HG03066 (cell line): ENCODE data around the gene ATP5ME.
"Not testable (repeated sequence)": the region's sequence is repeated elsewhere in the genome, so short reads cannot be mapped to it uniquely, and the experiment has no call there.

Experiments used
- ATAC-seq: cut with Tn5 transposase; IDR thresholded peaks from one replicate; pipeline ENCODE4 v1.9.1; 2021; ENCODE audit warnings: low read depth; ENCODE audit not compliant: unreplicated experiment

ATP5ME gene

DNA sequence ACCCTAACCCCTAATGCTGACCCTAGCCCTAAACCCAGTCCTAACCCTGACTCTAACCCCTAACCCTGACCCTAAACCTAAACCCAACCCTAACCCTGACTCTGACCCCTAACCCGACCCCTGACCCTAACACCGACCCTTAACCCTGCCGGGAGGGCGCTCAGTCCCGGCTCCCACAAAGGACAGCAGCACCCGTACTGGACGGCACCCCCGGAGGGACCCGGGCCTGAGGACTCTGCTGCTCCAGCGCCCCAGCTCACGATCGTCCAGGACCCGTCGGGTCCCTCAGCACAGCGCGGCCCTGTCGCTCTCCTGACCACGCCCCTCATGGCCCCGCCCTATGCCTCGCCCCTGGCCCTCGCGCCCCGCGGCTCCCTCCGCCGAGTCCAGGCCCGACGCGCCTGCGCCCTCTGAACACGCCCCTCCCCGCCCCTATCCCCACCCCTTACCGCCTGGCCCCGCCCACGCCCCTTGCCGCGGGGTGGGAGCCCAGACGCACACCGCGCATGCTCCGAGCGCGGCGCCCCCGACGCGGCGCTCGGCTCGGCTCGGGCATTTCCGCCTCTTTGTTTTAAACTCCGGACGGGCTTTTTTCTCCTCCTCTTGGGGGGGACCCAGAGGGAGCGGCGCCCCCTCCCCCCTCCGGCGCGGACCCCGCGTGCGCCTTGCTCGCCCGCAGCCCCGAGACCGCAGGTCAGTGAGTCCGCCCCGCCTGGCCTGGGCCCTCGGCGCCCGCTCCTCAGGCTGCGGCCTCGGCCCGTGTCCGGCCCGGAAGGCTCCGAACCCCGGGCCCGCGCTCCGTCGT, 31.4 kb upstream of the ATP5ME start, which contains the start of gene PCGF3:
Gene PCGF3, plus strand, starts transcription at position 555 of the 805 bp plus-strand sequence. CDS start 27,849 bp downstream, outside the sequence.
- ATAC-seq, result peak; percentile 91

DNA sequence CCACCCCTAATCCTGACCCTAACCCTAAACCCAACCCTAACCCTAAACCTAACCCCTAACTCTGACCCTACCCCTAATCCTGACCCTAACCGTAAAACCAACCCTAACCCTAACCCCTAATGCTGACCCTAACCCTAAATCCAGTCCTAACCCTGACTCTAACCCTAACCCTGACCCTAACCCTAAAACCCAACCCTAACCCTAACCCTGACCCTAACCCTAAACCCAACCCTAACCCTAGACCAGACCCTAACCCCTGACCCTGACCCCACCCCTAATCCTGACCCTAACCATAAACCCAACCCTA, 30.8 kb upstream of the ATP5ME start:
- ATAC-seq, result no peak

DNA sequence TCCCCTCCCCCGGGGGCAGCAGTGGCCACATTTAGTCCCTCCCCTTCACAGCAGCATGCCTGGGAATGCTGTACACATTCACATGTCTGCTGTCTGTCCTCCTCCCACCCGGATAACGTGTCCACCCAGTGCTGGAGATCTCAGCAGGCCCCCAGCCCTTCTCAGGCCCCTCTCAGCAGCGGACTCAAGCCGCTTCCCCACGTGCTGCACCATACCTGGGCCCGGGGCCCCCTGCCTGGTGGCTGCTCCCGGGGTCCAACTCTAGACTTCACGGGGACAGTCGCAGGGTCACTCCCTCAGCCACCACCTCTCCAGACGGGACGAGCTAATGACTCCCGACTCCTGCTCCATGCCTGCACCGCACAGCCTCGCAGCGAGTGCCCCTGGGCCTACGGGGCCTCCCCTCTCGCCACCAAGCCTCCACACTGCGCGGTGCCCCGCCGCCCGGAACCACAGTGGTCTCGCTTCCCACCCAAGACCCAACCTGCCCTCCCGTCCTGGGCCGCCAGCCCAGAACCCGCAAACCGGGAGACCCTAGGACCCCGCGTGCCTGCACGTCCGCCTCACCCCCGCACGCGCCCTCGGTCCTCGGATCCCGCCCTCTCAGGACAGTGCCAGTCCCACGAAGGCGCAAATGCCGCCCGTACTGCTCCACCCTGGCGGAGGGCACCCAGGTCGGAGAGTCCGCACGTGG, 30.3 kb upstream of the ATP5ME start:
- ATAC-seq, result no peak

DNA sequence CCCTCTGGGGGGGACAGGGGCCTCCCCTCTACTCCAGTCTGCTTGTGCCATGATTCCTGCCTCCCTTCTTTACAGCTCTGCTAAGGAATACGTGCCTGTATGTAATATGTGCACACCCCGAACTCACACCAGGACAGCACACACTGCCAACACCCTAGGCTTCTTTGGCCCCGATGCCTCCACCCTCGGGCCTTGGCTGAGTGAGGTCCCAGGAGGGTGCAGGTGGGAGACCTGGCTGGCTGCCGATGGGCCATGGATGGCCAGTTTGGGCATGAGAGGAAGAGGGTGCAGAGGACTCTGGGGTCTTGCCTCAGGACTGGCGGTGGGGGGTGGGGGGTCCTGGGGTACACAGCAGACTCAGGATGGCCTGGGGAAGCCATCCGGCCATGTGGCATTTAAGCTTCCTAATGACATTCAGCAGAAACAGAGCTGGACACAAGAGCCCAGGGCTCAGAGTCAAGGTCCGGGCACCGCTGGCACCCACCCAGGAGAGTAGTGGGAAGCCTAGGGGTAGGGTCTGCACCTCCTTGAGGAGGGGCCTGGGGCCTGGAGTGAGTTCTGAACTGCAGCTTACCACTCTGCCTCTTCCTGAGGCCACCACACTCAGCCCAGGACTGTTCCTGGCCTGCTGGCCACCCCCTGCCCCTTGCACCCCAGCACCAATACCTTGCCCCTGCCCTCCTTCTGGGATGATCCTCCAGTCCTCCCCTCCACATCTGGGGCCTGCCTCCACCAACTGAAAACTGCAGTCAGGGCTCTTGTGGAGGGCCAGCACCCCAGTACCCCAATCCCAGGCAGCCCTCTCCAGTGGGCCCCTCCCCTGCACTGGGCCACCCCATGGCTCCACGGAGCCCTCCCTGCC, 29.5 kb upstream of the ATP5ME start:
- ATAC-seq, result no peak

DNA sequence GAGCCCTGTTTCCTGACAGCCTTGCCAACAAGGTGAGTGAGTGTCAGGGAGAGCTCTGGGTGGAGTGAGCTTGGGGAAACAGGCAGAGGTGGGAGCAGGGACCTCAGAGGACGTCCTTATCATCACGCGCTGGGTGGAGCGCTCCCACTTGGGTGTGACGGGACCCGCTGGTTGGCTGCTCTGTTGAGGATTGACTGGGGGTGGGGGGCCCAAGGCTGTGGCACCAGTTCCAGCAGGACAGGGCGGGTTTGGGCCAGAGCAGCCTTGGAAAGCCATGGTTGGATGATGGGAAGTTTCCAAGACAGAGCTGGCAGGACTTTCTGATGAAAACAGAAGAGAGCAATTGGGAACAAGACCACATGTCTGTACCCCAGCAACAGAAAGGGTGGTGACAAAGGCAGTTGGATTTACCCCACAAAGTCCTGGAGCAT, 28.6 kb upstream of the ATP5ME start:
- ATAC-seq, result no peak

DNA sequence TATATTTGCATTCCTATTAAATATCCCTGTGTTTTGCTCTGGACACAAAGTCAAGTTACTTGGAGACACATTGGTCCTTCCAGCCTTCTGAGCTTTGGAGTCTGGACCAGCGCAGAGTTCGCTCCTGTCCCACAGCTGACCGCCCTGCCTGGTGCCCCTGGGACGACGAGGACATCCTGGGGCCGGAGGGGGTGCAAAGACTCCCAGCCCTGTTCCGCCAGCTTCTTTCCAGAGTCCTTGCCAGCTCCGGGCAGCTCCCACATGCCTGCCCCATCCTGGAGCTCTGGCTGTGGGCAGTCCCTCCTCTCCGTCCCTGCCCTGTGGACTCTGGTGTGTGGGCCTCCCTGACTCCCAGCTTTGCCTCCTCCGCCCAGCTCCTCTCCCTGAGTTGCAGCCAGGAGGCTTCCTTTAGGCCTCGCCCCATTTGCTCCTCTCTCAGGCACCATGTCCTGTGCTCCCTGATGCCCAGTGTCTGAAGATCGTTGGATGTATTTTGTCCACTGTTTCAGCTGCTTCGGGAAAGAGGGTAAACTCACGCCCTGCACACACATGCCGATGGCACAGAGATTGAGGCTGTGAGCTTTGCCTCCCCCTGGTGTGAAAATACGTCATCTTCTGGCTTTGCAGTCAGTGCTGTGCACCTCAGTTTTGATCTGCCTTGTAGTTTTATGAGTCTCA, 26.6 kb upstream of the ATP5ME start:
- no peak for ATAC-seq

DNA sequence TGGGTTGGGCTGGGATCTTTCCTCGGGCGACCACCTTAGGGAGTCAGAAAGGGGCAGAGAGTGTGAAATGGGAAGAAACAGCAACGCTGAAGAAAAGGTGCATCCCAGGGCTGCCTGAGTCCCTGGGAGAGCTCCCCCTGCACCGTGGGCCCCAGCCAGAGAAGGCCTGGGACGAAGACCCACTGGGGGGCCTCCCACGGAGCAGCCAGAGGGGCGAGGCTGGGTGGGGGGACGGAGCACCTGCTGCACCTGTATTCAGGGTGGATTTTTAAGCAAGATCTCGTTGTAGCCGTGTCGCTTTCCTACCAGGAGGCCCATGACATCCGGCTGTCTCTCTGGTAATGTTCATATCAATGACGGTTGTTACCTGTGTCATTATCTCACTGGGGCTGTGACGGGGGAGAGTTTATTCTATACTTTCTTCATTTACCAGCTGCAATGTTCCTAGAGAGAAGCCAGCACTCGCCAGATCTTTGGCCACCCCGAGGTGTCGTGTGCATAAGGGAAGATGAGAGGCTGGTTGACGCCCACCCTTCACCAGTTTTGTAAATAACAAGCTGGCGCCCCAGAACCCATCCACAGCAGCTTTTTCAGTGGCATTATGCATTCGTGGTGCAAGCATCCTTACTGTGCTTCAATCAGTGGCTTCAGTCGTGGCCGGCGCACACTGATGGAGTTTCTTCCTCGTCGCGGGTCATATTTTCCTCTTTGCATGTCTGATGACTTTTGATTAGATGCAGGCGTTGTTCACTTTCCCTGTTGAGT, 25.9 kb upstream of the ATP5ME start:
- ATAC-seq, result no peak

DNA sequence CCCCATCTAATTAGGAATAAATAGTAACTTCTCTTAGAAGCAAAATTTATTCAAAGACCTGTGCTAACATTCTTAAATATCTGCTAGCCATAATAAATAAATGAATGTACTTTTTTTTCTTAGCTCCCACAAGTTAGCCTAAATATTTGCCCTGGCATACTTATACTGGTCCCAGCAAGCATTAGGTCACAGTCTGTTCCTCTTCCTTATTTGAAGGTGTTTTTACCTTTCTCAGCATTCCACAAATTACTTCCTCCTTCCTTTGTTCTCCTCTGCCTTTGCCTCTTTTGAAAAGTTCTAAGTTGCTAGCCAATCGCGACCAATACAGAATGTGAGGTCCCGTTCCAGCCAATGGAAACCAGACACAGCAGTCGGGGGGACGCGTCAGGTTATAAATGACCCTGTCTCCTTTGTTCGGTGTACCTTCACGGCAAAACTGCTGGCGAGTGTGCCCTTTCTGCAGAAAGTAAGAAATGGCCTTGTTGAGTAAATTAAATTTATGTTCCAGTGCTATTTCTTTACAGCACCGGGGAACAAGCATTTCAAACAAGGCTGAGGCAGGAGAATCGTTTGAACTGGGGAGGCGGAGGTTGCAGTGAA, 20.4 kb upstream of the ATP5ME start:
- ATAC-seq, result not testable (repeated sequence)

DNA sequence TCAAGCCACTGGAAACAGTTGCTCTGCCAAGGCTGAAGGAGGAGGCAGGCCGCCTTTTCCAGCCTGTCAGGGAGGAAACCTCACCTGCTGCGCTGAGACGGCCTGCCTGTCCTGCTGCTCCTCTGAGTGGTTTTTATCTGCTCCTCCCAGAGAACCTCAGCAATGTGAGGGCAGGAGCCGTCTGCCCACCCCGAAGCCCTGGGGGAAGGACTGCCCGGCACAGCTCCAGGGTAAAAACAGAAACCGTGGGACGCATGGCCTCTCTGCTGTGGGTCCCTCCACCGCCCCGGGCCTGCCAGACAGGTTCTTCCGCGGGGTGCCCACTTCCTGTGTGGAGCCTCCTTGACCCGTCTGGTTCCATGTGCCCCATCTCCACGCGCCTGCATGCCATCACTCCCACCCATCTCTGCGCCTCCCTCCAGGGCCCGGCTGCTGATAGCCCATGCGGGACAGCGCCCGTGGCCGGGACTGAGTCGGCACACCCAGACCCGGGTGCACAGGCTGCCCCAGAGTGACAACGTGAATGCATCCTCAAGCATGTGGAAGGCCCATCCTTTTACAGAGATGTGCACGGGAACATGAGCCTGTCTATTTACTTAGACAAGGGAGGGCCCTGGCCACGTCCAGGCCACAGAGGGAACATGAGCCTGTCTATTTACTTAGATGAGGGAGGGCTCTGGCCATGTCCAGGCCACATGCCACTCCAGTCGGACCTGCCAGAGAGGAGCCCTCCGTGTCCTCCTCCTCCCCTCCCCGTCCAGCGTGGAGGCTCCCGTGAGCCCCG, 18.9 kb upstream of the ATP5ME start:
- no peak for ATAC-seq

DNA sequence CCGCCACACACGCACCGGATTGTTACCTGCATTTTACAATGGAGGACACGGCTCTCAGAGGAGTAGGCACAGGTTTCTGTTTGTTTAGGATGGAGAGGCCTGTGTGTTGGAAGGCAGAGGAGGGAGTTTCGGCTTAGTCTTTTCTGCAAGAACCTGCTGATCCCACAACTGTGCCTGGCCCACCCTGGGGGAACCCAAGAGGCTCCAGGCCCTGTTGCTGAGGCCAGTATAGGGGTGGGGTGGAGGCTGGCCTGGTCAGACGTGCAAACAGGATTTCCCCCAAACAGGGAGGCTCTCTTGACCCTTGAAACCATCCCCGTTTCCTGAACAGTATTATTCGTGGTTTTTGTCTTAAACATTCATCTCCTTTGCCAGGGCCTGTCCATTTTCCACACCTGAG, 15.6 kb upstream of the ATP5ME start:
- ATAC-seq, result no peak

DNA sequence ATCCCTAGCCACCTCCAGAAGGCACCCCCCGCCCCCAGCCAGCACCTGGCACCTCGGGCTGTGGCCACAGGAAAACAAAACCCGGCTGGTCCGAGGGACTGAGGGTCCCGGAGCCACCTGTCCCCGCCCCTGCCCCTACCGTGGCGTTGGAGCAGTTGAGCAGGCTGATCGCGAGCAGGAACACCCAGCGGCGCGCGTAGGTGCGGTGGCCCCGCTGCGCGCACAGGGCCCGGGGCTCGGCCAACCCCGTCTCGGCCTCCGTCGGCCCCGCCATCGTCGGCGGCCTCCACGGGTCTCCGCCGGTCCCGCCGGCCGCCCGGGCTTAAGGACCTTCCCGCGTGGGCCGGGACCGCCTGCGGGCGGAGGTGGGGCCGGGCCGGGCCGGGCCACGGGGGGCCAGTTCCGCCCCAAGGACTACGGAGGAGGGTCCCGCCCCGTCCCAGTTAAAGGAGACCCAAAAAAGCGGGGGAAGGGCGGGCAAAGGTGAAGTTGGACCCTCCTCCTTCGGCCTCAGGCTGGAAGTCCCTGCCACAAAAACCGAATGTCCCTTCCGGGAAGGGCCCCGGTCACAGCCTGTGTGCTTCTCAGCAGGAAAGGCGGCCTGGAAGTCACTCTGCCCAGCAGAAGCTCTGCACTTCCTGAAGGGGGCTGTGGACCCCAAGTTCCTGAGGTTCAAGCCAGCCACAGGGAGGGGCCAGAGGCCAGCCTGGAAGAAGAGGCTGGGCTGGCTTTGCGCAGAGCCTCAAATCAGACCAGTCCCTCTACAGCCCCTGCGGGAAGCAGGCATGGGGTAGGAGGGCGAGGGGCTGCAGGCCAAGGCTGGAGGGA, 15.0 kb upstream of the ATP5ME start, which contains the start of gene SLC49A3:
Gene SLC49A3, minus strand, starts transcription at position 298 of the 828 bp plus-strand sequence. Its CDS starts 24 bp downstream, at position 274.
- ATAC-seq, result no peak

DNA sequence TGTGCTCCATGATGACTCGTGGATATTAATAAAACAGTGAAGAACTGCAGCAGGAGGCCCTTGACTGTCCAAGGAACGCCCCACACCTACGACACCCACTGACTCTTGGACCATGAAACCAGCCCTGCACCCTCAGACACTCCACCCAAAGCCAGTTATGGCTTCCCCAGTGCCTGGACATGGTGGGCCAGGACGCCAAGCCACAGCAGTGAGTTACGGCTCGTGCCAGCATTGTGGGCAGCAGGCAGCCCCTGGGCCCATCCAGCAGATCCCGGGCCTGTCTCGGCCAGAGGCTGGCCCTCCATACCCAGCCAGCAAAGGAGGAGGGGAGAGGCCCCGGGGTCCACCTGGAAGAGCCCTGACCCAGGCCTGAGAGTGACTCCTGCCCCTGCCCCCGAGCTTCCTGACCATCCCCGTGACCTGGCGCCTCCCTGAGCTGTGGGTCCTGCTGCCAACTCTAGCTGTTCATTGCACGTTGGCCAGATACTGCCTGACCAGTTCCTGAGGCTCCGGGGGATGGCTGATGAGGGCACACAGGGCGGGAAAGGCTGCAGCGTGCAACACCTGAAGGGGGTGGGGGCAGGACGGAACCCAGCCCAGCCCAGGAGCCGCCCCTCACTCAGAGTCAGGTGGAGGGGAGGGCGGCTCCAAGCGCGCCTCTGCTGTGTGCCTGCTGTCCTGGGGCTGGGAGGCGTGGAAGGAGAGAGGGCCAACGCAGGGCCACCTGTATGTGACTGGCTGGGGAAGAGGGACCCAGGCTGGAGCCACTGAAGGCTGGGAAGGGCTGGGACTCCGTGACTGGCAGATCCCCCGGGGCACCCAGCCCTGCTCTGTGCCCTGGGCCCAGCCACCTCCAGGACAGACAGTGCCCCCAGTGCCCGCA, 14.1 kb upstream of the ATP5ME start:
- ATAC-seq, result no peak

DNA sequence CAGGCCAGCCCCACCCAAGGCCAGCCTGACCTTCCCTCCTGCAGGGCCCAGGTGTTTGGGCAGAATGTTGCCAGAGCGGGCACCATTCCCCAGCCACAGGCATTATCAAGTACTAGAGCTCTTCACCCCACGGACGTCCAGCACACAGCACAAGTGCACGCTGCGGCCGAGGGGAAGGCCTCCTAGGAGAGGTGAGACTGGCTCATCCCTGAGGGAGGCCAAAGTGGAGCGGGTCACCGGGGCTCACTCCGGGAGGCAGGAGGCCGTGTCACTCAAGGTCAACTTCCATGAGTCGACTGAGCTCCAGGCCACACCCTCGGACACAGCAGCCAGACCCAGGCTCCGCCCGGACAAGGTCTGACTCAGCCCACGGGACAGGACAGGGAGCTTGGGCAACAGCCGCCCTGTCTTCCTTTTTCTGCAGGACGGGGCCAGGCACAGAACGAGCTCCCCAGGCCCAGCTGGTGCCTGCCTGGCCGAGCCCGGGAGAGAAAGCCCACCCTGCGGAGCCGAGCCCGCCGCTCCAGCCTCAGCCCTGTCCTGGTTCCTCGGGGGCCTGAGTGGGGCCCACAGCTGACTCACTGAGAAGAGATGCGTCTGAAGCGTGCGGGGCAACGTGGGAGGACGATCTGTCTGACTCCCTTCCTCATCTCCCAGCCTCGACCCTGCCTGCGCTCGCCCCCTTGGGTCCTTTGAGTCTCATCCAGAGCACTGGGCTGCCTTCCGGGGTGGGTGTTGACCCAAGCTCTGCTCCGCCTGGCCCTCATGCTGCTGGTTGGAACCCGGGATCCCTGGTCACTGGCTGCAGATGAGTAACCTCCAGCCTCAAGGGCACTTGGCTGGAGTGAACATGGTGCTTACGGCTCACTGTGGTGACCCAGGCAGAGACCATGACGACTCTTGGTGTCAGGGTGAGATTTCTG, 13.2 kb upstream of the ATP5ME start:
- no peak for ATAC-seq

DNA sequence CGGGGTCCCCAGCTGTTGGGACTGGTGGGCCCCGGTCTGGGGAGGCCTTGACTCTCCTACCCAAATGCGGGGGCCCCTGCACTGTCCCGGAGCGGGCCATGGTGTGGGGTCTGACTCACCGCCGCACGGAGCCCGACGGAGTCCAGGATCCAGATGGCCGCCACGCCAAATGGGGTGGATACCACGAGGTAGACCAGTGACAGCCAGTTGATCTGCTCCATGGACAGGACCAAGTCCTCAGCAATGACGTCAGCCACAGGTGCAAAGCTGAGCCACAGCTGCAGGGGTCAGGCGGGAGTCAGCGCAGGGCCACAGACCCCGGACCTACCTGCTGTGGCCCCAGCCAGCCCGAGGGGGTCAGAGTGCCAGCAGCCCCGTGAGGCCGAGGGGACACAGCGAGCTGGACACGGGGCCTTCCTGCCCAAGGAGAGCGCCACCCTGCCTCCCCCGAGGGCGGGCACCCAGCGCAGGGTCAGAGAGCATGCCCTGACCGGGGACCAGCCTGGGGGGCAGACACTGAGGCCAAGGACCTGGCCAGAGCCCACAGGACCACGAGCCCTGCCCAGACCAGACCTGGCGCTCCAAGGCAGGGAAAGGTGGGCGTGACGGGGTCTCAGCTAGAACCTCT, 12.5 kb upstream of the ATP5ME start:
- ATAC-seq, result no peak

DNA sequence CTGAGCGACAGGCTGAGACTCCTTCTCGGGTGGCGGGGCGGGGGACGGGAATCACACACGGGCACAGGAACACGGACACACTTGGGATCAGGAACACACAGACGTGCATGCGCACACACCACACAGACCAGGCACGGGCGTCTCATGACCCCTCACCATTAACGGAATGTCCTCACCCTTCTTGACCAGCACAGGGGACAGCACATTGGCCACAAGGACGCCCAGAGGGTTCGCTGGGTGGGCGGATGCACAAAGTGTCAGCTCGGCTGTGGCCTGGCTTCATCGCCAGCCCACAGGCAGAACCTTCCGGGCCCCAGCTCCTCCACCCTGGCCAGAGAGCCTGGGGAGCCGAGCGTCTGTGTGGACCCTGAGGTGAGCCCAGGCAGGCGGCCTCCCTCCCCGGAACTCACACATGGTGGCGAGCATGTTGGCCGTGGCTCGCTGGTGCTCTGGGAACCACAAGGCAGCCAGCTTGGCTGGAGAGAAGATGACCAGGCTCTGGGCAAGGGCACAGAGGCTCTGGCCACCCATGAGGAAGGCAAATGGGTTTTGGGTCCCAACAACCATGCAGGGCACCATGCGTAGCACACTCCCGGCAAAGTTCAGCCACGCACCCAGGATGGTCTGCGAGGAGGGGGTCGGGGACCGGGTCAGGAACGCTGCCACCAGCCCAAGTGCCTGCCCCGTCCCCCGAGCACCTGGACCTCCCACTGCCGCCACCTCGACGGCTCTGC, 11.8 kb upstream of the ATP5ME start:
- no peak for ATAC-seq
